Measurements from ENCODE around the gene CTIF. TPM values are rescaled to one million over a fixed set of nuclear protein-coding genes. Genes with fewer than 3 reads are reported as not detected.

The CTIF gene
- total RNA-seq, 1 donor from 2014 or later, result 35.1 TPM

GRCh38 chr18:48792141-48792540 lies 253.3 kb downstream of the CTIF start:
- TF ChIP-seq CTCF (IDR thresholded peaks at IDR 0.05) (no peak), POLR2AphosphoS5 (IDR thresholded peaks at IDR 0.05; ENCODE audit: insufficient read depth in 1 of 2, low read depth in 1 of 2) (no peak), POLR2A (IDR thresholded peaks at IDR 0.05) (no peak)
- no peak for DNase-seq (ENCODE audit: extremely low spot score in 2 of 2)
- no peaks in the 10 kb centered on the region for H3K27me3 ChIP-seq
- no peak overlapping the region for H3K27ac ChIP-seq
- peaks cover 5% of the 10 kb centered on the region for H3K4me1 ChIP-seq
- no peak overlapping the region for H3K4me3 ChIP-seq
- H3K36me3 ChIP-seq, result no peaks in the 10 kb centered on the region
- H3K9me3 ChIP-seq, result no peaks in the 10 kb centered on the region
- intact Hi-C loops (cut with DNase I), result no loop called here

GRCh38 chr18:48792611-48793380 lies 254.0 kb downstream of the CTIF start:
- Histone ChIP-seq H3K9me3 (no peaks in the 10 kb centered on the region), H3K4me1 (peaks cover 5% of the 10 kb centered on the region), H3K27ac (no peak overlapping the region), H3K36me3 (no peaks in the 10 kb centered on the region), H3K4me3 (no peak overlapping the region), H3K27me3 (no peaks in the 10 kb centered on the region)
- intact Hi-C loops (cut with DNase I), result no loop called here
- no peak for DNase-seq (ENCODE audit: extremely low spot score in 2 of 2)
- TF ChIP-seq POLR2A (IDR thresholded peaks at IDR 0.05) (no peak), POLR2AphosphoS5 (IDR thresholded peaks at IDR 0.05; ENCODE audit: insufficient read depth in 1 of 2, low read depth in 1 of 2) (no peak), CTCF (IDR thresholded peaks at IDR 0.05) (no peak)

DNA sequence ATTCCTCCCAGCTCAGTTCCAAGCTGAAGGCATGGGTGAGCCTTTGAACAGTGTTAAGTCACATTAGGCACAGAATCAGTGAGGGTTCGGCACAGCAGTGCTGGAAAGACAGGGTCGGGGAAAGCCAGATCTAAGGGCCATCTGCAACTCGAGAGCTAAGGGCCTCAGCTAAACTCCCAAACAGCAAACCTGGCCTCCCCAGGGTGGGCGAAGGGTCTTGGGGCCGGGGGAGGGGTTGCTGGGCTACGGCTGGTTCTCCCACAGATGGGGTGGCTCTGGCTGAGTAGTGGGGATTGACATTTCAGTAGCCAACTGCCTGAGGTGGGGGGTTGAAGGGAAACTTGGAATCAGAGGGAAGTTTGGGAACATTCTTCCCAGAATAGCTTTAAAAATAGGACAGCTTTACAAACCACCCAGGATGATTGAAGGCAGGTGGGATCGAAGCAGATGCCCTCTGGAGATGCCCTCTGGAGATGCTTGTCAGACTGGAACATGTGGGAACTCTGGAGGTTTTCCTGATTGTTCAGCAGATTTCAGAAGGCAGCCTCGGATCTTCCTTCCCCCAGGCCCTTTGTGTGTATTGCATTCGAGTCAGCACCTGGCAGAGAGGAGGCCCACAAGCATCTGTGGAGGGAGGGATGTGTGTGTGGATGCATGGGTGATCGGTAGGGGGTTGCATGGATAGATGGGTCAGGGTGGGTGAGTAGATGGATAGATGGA lies 255.6 kb downstream of the CTIF start:
- H3K4me1 ChIP-seq, result peaks cover 5% of the 10 kb centered on the region
- intact Hi-C loops (cut with DNase I), result no loop called here
- H3K36me3 ChIP-seq, result no peaks in the 10 kb centered on the region
- H3K27ac ChIP-seq, result no peak overlapping the region
- no peak for DNase-seq (ENCODE audit: extremely low spot score in 2 of 2)
- H3K4me3 ChIP-seq, result no peak overlapping the region
- H3K9me3 ChIP-seq, result no peaks in the 10 kb centered on the region
- H3K27me3 ChIP-seq, result no peaks in the 10 kb centered on the region
- TF ChIP-seq CTCF (IDR thresholded peaks at IDR 0.05) (no peak), POLR2A (IDR thresholded peaks at IDR 0.05) (no peak), POLR2AphosphoS5 (IDR thresholded peaks at IDR 0.05; ENCODE audit: insufficient read depth in 1 of 2, low read depth in 1 of 2) (no peak)

GRCh38 chr18:48795696-48796095 lies 256.9 kb downstream of the CTIF start:
- intact Hi-C loops (cut with DNase I), result no loop called here
- Histone ChIP-seq H3K4me3 (no peak overlapping the region), H3K36me3 (no peaks in the 10 kb centered on the region), H3K4me1 (peaks cover 5% of the 10 kb centered on the region), H3K27ac (no peak overlapping the region), H3K9me3 (no peaks in the 10 kb centered on the region), H3K27me3 (no peaks in the 10 kb centered on the region)
- no peak for TF ChIP-seq POLR2A (IDR thresholded peaks at IDR 0.05)
- DNase-seq (ENCODE audit: extremely low spot score in 2 of 2), result no peak

GRCh38 chr18:48796491-48797205 lies 257.8 kb downstream of the CTIF start:
- no peaks in the 10 kb centered on the region for H3K9me3 ChIP-seq
- H3K4me1 ChIP-seq, result no peaks in the 10 kb centered on the region
- no peaks in the 10 kb centered on the region for H3K36me3 ChIP-seq
- intact Hi-C loops (cut with DNase I), result no loop called here
- DNase-seq (ENCODE audit: extremely low spot score in 2 of 2), result no peak
- TF ChIP-seq POLR2AphosphoS5 (IDR thresholded peaks at IDR 0.05; ENCODE audit: insufficient read depth in 1 of 2, low read depth in 1 of 2), result no peak
- no peak for TF ChIP-seq POLR2A (IDR thresholded peaks at IDR 0.05)
- TF ChIP-seq CTCF (IDR thresholded peaks at IDR 0.05), result no peak
- no peaks in the 10 kb centered on the region for H3K27me3 ChIP-seq
- no peak overlapping the region for H3K27ac ChIP-seq
- no peak overlapping the region for H3K4me3 ChIP-seq
